ENCODE data around the gene PLEKHA5.
"Not testable (repeated sequence)": the region's sequence is repeated elsewhere in the genome, so short reads cannot be mapped to it uniquely, and the experiment has no call there.

PLEKHA5 gene, protein sequence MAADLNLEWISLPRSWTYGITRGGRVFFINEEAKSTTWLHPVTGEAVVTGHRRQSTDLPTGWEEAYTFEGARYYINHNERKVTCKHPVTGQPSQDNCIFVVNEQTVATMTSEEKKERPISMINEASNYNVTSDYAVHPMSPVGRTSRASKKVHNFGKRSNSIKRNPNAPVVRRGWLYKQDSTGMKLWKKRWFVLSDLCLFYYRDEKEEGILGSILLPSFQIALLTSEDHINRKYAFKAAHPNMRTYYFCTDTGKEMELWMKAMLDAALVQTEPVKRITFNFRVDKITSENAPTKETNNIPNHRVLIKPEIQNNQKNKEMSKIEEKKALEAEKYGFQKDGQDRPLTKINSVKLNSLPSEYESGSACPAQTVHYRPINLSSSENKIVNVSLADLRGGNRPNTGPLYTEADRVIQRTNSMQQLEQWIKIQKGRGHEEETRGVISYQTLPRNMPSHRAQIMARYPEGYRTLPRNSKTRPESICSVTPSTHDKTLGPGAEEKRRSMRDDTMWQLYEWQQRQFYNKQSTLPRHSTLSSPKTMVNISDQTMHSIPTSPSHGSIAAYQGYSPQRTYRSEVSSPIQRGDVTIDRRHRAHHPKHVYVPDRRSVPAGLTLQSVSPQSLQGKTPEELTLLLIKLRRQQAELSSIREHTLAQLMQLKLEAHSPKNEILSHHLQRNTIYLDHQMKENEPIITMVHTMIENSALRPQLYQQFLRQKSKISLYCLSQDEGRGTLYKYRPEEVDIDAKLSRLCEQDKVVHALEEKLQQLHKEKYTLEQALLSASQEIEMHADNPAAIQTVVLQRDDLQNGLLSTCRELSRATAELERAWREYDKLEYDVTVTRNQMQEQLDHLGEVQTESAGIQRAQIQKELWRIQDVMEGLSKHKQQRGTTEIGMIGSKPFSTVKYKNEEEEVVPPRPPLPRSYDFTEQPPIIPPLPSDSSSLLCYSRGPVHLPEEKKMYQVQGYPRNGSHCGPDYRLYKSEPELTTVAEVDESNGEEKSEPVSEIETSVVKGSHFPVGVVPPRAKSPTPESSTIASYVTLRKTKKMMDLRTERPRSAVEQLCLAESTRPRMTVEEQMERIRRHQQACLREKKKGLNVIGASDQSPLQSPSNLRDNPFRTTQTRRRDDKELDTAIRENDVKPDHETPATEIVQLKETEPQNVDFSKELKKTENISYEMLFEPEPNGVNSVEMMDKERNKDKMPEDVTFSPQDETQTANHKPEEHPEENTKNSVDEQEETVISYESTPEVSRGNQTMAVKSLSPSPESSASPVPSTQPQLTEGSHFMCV

GRCh38 chr12:19129486-19130223 is at the start of gene PLEKHA5:
PLEKHA5 (plus strand) TSS chr12:19129733; CDS start chr12:19129800, 67 bp downstream.
- Histone ChIP-seq H3K27ac (ENCODE audit: low read length) (peak within 1 kb of the TSS; percentile 81), H3K4me3 (ENCODE audit: low read depth in 1 of 2, low read length in 2 of 2) (peak within 1 kb of the TSS; percentile 90 to 98), H3K9me3 (ENCODE audit: control insufficient read depth in 1 of 2, low read length in 2 of 2) (peaks cover 0 to 14% of the 10 kb centered on the region in 2 donors), H3K4me1 (ENCODE audit: control insufficient read depth in 1 of 2, insufficient read depth in 2 of 2, low read length in 2 of 2) (peaks cover 0 to 12% of the 10 kb centered on the region in 2 donors), H3K27me3 (ENCODE audit: low read depth, low read length) (no peaks in the 10 kb centered on the region), H3K36me3 (ENCODE audit: control insufficient read depth in 1 of 2, insufficient read depth in 2 of 2, low read length in 2 of 2) (no peaks in the 10 kb centered on the region)

DNA sequence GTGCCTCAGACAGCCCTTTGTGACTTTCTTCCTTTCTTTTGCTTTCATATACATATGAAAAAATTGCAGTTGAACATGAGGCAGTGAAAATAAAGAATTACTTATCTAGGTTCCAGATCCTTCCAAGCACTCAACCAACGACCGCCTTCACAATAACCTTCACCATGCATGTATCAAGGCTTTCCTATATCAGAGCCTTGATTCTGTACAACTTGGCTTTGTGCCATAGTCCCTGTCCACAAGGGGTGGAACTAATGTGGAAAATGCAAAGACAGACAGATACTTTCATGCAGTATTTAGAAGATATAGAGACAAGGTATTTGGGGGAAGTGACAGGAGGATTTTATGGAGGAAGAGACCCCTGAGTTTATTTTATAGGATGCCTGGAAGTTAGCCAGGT is 48.6 kb upstream of the PLEKHA5 start:
- Histone ChIP-seq H3K27ac (ENCODE audit: low read length) (no peak overlapping the region), H3K27me3 (ENCODE audit: low read depth, low read length) (no peaks in the 10 kb centered on the region), H3K36me3 (ENCODE audit: control insufficient read depth in 1 of 2, insufficient read depth in 2 of 2, low read length in 2 of 2) (no peaks in the 10 kb centered on the region), H3K9me3 (ENCODE audit: control insufficient read depth in 1 of 2, low read length in 2 of 2) (no peaks in the 10 kb centered on the region), H3K4me1 (ENCODE audit: control insufficient read depth in 1 of 2, insufficient read depth in 2 of 2, low read length in 2 of 2) (no peaks in the 10 kb centered on the region), H3K4me3 (ENCODE audit: low read depth in 1 of 2, low read length in 2 of 2) (no peak overlapping the region)

DNA sequence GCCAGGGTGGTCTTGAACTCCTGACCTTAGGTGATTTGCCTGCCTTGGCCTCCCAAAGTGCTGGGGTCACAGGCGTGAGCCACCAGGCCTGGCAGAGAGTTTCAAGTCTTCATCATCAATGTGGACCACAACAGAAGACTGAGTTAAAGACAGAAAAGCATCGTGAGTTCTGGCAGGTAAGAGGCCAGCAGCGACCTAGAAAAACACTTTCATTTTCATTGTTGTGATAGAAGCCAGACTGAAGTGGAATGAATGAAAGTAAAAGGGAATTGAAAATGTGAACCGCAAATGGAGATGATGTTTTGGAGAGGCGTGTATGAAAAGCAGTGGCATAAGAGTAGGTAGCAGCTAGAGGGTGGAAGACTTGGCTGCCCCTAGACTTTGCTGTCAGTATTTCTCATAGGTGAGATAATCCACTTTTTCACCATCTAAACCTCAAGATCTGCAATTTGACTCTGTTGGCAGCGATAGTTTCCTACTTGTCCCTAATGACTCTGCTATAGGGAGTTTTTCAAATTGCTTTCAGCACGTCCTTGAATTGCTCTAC is 47.1 kb upstream of the PLEKHA5 start:
- Histone ChIP-seq H3K27ac (ENCODE audit: low read length) (no peak overlapping the region), H3K4me3 (ENCODE audit: low read depth in 1 of 2, low read length in 2 of 2) (no peak overlapping the region), H3K9me3 (ENCODE audit: control insufficient read depth in 1 of 2, low read length in 2 of 2) (no peaks in the 10 kb centered on the region), H3K27me3 (ENCODE audit: low read depth, low read length) (no peaks in the 10 kb centered on the region), H3K4me1 (ENCODE audit: control insufficient read depth in 1 of 2, insufficient read depth in 2 of 2, low read length in 2 of 2) (no peaks in the 10 kb centered on the region), H3K36me3 (ENCODE audit: control insufficient read depth in 1 of 2, insufficient read depth in 2 of 2, low read length in 2 of 2) (no peaks in the 10 kb centered on the region)

DNA sequence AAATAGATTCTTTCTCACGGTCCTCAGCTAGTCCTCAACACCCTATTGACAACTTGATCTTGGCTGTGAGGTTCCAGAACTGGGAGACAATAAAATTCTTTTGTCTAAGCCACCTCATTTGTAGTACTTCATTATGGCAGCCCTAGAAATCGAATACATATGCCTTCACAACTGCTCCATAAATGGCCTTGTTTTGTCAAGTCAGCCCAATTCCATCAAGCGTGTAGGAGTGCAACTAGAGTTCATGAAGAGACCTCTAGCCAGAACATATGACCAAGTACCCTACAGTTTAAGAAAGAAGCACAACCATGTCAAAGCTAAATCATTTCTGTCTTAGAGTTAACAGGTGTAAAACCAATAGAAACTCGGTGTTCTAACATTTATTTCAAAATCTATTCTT is 45.0 kb upstream of the PLEKHA5 start:
- Histone ChIP-seq H3K4me3 (ENCODE audit: low read depth in 1 of 2, low read length in 2 of 2) (no peak overlapping the region), H3K36me3 (ENCODE audit: control insufficient read depth in 1 of 2, insufficient read depth in 2 of 2, low read length in 2 of 2) (no peaks in the 10 kb centered on the region), H3K9me3 (ENCODE audit: control insufficient read depth in 1 of 2, low read length in 2 of 2) (no peaks in the 10 kb centered on the region), H3K27me3 (ENCODE audit: low read depth, low read length) (no peaks in the 10 kb centered on the region), H3K4me1 (ENCODE audit: control insufficient read depth in 1 of 2, insufficient read depth in 2 of 2, low read length in 2 of 2) (no peaks in the 10 kb centered on the region), H3K27ac (ENCODE audit: low read length) (no peak overlapping the region)

GRCh38 chr12:19085090-19085489 is 44.4 kb upstream of the PLEKHA5 start:
- no peaks in the 10 kb centered on the region for H3K36me3 ChIP-seq (ENCODE audit: control insufficient read depth in 1 of 2, insufficient read depth in 2 of 2, low read length in 2 of 2)
- H3K4me1 ChIP-seq (ENCODE audit: control insufficient read depth in 1 of 2, insufficient read depth in 2 of 2, low read length in 2 of 2), result no peaks in the 10 kb centered on the region
- no peak overlapping the region for H3K4me3 ChIP-seq (ENCODE audit: low read depth in 1 of 2, low read length in 2 of 2)
- H3K27ac ChIP-seq (ENCODE audit: low read length), result no peak overlapping the region
- no peaks in the 10 kb centered on the region for H3K9me3 ChIP-seq (ENCODE audit: control insufficient read depth in 1 of 2, low read length in 2 of 2)
- H3K27me3 ChIP-seq (ENCODE audit: low read depth, low read length), result no peaks in the 10 kb centered on the region

DNA sequence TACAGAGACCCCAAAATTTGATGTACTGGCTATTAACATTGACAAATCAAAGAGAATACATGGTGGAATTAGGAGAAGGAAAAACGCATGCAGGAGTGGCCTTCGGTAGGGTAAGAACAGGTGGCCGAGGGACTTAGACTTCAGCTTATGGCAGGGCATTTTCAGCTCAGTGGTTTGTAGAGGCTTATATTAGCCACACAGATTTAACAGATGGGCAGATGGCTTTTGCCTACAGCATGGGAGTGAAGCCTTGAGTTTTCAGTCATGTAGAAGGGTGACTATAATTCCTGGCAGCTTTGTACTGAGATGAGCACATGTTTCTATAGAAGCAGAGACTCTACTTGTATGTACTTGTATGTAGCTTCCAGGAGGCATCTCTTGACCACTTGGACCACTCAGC is 40.9 kb upstream of the PLEKHA5 start:
- Histone ChIP-seq H3K36me3 (ENCODE audit: control insufficient read depth in 1 of 2, insufficient read depth in 2 of 2, low read length in 2 of 2) (no peaks in the 10 kb centered on the region), H3K4me3 (ENCODE audit: low read depth in 1 of 2, low read length in 2 of 2) (no peak overlapping the region), H3K9me3 (ENCODE audit: control insufficient read depth in 1 of 2, low read length in 2 of 2) (no peaks in the 10 kb centered on the region), H3K27ac (ENCODE audit: low read length) (no peak overlapping the region), H3K27me3 (ENCODE audit: low read depth, low read length) (no peaks in the 10 kb centered on the region), H3K4me1 (ENCODE audit: control insufficient read depth in 1 of 2, insufficient read depth in 2 of 2, low read length in 2 of 2) (no peaks in the 10 kb centered on the region)

- H3K9me3 ChIP-seq (ENCODE audit: control insufficient read depth in 1 of 2, low read length in 2 of 2); H3K36me3 ChIP-seq (ENCODE audit: control insufficient read depth in 1 of 2, insufficient read depth in 2 of 2, low read length in 2 of 2); H3K4me3 ChIP-seq (ENCODE audit: low read depth in 1 of 2, low read length in 2 of 2); H3K27ac ChIP-seq (ENCODE audit: low read length); H3K27me3 ChIP-seq (ENCODE audit: low read depth, low read length); H3K4me1 ChIP-seq (ENCODE audit: control insufficient read depth in 1 of 2, insufficient read depth in 2 of 2, low read length in 2 of 2): not testable (repeated sequence)
Measured at GRCh38 chr12:19092482-19092881, 37.1 kb upstream of the PLEKHA5 start.

GRCh38 chr12:19093218-19093617 is 36.3 kb upstream of the PLEKHA5 start:
- H3K9me3 ChIP-seq (ENCODE audit: control insufficient read depth in 1 of 2, low read length in 2 of 2), result no peaks in the 10 kb centered on the region
- H3K4me3 ChIP-seq (ENCODE audit: low read depth in 1 of 2, low read length in 2 of 2), result no peak overlapping the region
- no peaks in the 10 kb centered on the region for H3K36me3 ChIP-seq (ENCODE audit: control insufficient read depth in 1 of 2, insufficient read depth in 2 of 2, low read length in 2 of 2)
- H3K4me1 ChIP-seq (ENCODE audit: control insufficient read depth in 1 of 2, insufficient read depth in 2 of 2, low read length in 2 of 2), result no peaks in the 10 kb centered on the region
- no peaks in the 10 kb centered on the region for H3K27me3 ChIP-seq (ENCODE audit: low read depth, low read length)
- no peak overlapping the region for H3K27ac ChIP-seq (ENCODE audit: low read length)

DNA sequence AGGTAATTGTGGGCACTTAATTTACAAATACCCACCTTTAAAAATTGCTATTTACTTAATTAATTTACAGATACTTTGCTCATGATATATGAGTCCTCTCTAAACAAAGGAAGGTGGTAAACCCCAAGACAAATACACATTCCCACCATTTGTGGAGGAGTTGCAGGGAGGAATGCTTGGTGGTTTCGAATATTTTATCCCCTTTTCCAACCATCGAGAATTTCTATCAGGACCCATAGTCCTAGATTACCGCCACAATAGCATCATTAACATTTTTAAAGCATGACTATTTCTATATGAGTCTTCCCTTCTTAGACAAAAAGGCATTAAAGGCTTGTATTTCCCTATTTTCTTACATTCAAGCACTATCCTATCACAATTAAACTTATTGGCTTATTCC is 34.2 kb upstream of the PLEKHA5 start:
- Histone ChIP-seq H3K27me3 (ENCODE audit: low read depth, low read length) (no peaks in the 10 kb centered on the region), H3K9me3 (ENCODE audit: control insufficient read depth in 1 of 2, low read length in 2 of 2) (no peaks in the 10 kb centered on the region), H3K4me1 (ENCODE audit: control insufficient read depth in 1 of 2, insufficient read depth in 2 of 2, low read length in 2 of 2) (no peaks in the 10 kb centered on the region), H3K4me3 (ENCODE audit: low read depth in 1 of 2, low read length in 2 of 2) (no peak overlapping the region), H3K27ac (ENCODE audit: low read length) (no peak overlapping the region), H3K36me3 (ENCODE audit: control insufficient read depth in 1 of 2, insufficient read depth in 2 of 2, low read length in 2 of 2) (no peaks in the 10 kb centered on the region)

GRCh38 chr12:19095756-19096480 is 33.6 kb upstream of the PLEKHA5 start:
- Histone ChIP-seq H3K9me3 (ENCODE audit: control insufficient read depth in 1 of 2, low read length in 2 of 2) (no peaks in the 10 kb centered on the region), H3K27ac (ENCODE audit: low read length) (no peak overlapping the region), H3K4me3 (ENCODE audit: low read depth in 1 of 2, low read length in 2 of 2) (no peak overlapping the region)

More at GRCh38 chr12:19095756-19096480, 33.6 kb upstream of the PLEKHA5 start:
- Histone ChIP-seq H3K4me1 (ENCODE audit: control insufficient read depth in 1 of 2, insufficient read depth in 2 of 2, low read length in 2 of 2) (no peaks in the 10 kb centered on the region), H3K27me3 (ENCODE audit: low read depth, low read length) (no peaks in the 10 kb centered on the region), H3K36me3 (ENCODE audit: control insufficient read depth in 1 of 2, insufficient read depth in 2 of 2, low read length in 2 of 2) (no peaks in the 10 kb centered on the region)
